ENCODE results near the gene CTTN. TPM values are rescaled to one million over a fixed set of nuclear protein-coding genes. Genes with fewer than 3 reads are reported as not detected.
"Not testable (repeated sequence)": the region's sequence is repeated elsewhere in the genome, so short reads cannot be mapped to it uniquely, and the experiment has no call there.

The CTTN gene
- total and polyA plus RNA-seq, 2 experiments from 2014 or later = 249 to 268 TPM

DNA sequence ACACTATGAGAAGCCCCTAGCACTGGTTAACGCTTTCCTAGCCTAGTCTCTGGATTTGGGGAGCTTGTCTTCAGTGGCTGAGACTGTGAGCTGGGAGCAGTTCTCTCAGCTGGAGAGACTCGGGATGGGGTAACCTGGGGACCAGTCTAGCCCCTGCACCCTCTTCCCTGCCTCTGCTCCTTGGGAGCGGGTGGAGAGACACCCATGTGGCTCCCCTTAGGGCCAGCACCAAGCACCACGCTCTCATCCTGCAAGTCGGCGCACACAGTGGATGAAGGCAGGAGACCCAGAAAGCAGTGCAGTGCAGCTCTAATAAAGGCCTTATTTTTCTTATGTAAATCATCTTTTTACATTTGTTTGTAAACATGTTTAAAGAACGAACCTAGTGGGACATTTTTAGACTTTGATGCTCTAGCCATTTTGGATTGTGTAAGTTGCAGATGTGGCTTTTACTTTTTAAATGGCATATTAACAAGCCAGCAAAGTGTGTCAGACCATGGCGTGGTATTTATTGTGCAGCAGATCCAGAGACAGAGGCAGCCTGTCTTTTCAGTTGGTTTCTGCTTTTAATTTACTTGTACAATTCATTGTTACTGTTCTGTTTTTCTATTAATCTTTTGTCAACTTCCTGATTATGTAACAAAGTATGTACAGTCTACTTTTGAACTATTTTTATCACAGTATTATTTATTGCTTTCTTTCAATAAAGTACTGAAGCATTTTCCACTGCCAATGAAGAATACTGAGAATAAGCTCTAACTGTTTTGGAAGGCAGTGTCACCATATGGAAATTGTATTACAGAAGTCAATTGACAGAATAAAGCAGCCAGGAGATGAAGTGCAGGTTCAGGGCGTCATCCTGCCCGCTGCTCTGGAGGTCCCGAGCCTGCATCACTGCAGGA is 14.4 kb upstream of the CTTN start:
- DNase-seq = no peak
- Histone ChIP-seq H3K9me2 (ENCODE audit: insufficient read depth) (no peaks in the 10 kb centered on the region), H4K20me1 (ENCODE audit: insufficient read depth) (no peaks in the 10 kb centered on the region), H3K36me3 (ENCODE audit: low read depth) (peaks cover 3% of the 10 kb centered on the region; the same call in 1 of the 2 replicates), H3K27me3 (replicated peaks; ENCODE audit: insufficient read depth) (no peaks in the 10 kb centered on the region), H3K4me1 (ENCODE audit: insufficient read depth) (peaks cover 21% of the 10 kb centered on the region), H3K9me3 (ENCODE audit: low read depth) (no peaks in the 10 kb centered on the region), H3K79me2 (ENCODE audit: insufficient read depth) (peaks cover 25% of the 10 kb centered on the region; the same call in 1 of the 2 replicates), H3K4me3 (no peak overlapping the region), H3K27ac (no peak overlapping the region), H2AFZ (no peak overlapping the region), H3K4me2 (ENCODE audit: unreplicated experiment) (no peak overlapping the region), H3F3A (ENCODE audit: insufficient read depth) (peaks cover 26% of the 10 kb centered on the region), H3K9ac (no peak overlapping the region)
- 74 to 81% methylated on average over 11 of the region's 11 CpGs for WGBS, 2 experiments (ENCODE audit: low coverage in 1 of 2, low lambda C conversion rate in 2 of 2, missing lambda C conversion rate in 2 of 2)
- no peak for TF ChIP-seq EZH2 (IDR thresholded peaks at IDR 0.05; ENCODE audit: insufficient read depth, poor library complexity, severe bottlenecking)
- no peak for TF ChIP-seq EZH2phosphoT487 (IDR thresholded peaks at IDR 0.05; ENCODE audit: insufficient read depth, low read depth)
- in situ Hi-C loops (cut with MboI) = no loop called here

DNA sequence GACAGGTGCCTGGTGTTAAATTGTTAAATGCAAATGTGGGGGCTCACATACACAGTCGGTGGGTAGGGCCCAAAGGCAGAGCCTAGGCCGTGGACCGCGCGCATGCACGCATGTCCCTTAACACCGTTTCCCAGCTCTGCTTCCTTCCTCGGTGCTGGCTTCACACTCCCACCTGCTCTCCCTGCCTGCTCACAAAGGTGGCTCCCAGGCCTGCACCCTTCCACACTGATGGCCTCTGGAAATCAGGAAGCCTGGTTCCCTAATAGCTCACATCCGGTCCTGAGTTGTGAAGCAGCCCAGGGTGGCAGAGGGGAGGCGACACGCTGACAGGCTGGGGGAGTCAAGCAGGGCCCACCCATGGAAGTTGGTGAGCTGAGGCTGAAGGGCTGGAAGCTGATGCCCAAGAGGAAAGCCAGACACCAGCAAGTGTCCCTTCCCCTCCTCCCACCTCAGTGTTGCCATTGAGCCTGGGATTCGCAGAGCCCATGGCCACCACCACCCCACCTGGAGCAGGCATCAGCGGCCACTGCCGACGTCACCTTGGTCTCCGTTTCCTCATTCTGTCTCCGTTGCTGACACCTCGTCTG is 13.7 kb upstream of the CTTN start:
- DNase-seq = no peak
- H3K36me3 ChIP-seq (ENCODE audit: low read depth) = no peaks in the 10 kb centered on the region; the same call in 1 of the 2 replicates
- no peaks in the 10 kb centered on the region for H3K9me2 ChIP-seq (ENCODE audit: insufficient read depth)
- WGBS, 2 experiments (ENCODE audit: low coverage in 1 of 2, low lambda C conversion rate in 2 of 2, missing lambda C conversion rate in 2 of 2) = 92 to 93% methylated on average over 18 of the region's 18 CpGs
- in situ Hi-C loops (cut with MboI) = no loop called here
- no peak overlapping the region for H3K4me2 ChIP-seq (ENCODE audit: unreplicated experiment)
- no peaks in the 10 kb centered on the region for H3K27me3 ChIP-seq (replicated peaks; ENCODE audit: insufficient read depth)
- H3F3A ChIP-seq (ENCODE audit: insufficient read depth) = peaks cover 26% of the 10 kb centered on the region
- H3K9me3 ChIP-seq (ENCODE audit: low read depth) = no peaks in the 10 kb centered on the region
- H3K27ac ChIP-seq = no peak overlapping the region
- peaks cover 21% of the 10 kb centered on the region for H3K4me1 ChIP-seq (ENCODE audit: insufficient read depth)
- H3K9ac ChIP-seq = no peak overlapping the region
- H2AFZ ChIP-seq = no peak overlapping the region
- H3K79me2 ChIP-seq (ENCODE audit: insufficient read depth) = peaks cover 25% of the 10 kb centered on the region; the same call in 1 of the 2 replicates
- TF ChIP-seq EZH2 (IDR thresholded peaks at IDR 0.05; ENCODE audit: insufficient read depth, poor library complexity, severe bottlenecking) (no peak), EZH2phosphoT487 (IDR thresholded peaks at IDR 0.05; ENCODE audit: insufficient read depth, low read depth) (no peak)
- no peak overlapping the region for H3K4me3 ChIP-seq
- no peaks in the 10 kb centered on the region for H4K20me1 ChIP-seq (ENCODE audit: insufficient read depth)

DNA sequence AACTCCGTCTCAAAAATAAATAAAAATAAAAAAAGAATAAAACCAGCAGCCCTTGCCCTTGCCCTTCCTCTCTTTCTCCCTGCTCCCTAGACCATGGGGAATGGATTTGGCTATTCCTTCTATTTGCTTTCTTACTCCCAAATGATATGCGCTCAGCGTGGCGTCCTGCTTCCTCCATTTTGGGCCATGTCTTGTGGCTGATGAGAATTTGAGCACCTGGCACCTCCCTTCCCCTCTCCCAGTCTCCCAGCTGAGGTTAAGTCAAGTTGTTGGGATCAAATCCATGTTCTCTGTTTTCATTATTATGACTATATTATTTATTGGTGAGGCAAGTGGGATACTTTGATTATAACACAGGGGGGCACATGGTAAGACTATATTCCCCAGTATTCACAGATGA is 10.8 kb upstream of the CTTN start:
- H3K79me2 ChIP-seq (ENCODE audit: insufficient read depth) = peaks cover 29% of the 10 kb centered on the region; the same call in 1 of the 2 replicates
- H3K9me3 ChIP-seq (ENCODE audit: low read depth) = no peaks in the 10 kb centered on the region
- H3K9me2 ChIP-seq (ENCODE audit: insufficient read depth) = no peaks in the 10 kb centered on the region
- 99 to 100% methylated on average over 4 of the region's 4 CpGs for WGBS, 2 experiments (ENCODE audit: low coverage in 1 of 2, low lambda C conversion rate in 2 of 2, missing lambda C conversion rate in 2 of 2)
- H3K27me3 ChIP-seq (replicated peaks; ENCODE audit: insufficient read depth) = no peaks in the 10 kb centered on the region
- DNase-seq = no peak
- in situ Hi-C loops (cut with MboI) = no loop called here
- no peaks in the 10 kb centered on the region for H3K36me3 ChIP-seq (ENCODE audit: low read depth)
- H3F3A ChIP-seq (ENCODE audit: insufficient read depth) = peaks cover 12% of the 10 kb centered on the region; the same call in 1 of the 2 replicates
- H3K9ac ChIP-seq = no peak overlapping the region
- H3K27ac ChIP-seq = no peak overlapping the region
- H3K4me1 ChIP-seq (ENCODE audit: insufficient read depth) = peaks cover 8% of the 10 kb centered on the region
- no peak overlapping the region for H3K4me3 ChIP-seq
- H3K4me2 ChIP-seq (ENCODE audit: unreplicated experiment) = no peak overlapping the region
- H2AFZ ChIP-seq = no peak overlapping the region
- TF ChIP-seq EZH2 (IDR thresholded peaks at IDR 0.05; ENCODE audit: insufficient read depth, poor library complexity, severe bottlenecking) (no peak), EZH2phosphoT487 (IDR thresholded peaks at IDR 0.05; ENCODE audit: insufficient read depth, low read depth) (no peak)
- H4K20me1 ChIP-seq (ENCODE audit: insufficient read depth) = no peaks in the 10 kb centered on the region

DNA sequence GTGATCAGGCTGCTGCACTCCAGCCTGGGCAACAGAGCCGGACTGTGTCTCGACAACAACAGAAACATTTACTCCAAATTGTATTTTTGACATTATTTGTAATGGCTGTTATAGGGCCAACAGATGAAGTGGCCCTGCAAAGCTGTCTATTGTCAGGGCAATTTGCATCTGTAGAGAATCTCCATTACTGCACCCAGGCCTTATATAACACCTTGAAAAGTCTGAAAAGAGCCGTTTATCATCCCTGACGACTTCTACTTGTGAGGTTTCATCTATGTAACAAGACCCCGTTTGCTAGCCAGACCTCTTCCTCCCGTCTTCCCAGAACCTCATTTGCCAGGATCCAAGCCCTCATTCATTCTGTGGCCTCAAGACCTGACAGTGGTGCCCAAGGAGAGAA is 9.1 kb upstream of the CTTN start:
- no peaks in the 10 kb centered on the region for H3K27me3 ChIP-seq (replicated peaks; ENCODE audit: insufficient read depth)
- no peaks in the 10 kb centered on the region for H3K9me3 ChIP-seq (ENCODE audit: low read depth)
- H3K36me3 ChIP-seq (ENCODE audit: low read depth) = no peaks in the 10 kb centered on the region
- no peaks in the 10 kb centered on the region for H3K9me2 ChIP-seq (ENCODE audit: insufficient read depth)
- no peaks in the 10 kb centered on the region for H3K4me1 ChIP-seq (ENCODE audit: insufficient read depth)
- 83 to 89% methylated on average over 6 of the region's 6 CpGs for WGBS, 2 experiments (ENCODE audit: low coverage in 1 of 2, low lambda C conversion rate in 2 of 2, missing lambda C conversion rate in 2 of 2)
- DNase-seq = no peak
- TF ChIP-seq EZH2phosphoT487 (IDR thresholded peaks at IDR 0.05; ENCODE audit: insufficient read depth, low read depth) (no peak), EZH2 (IDR thresholded peaks at IDR 0.05; ENCODE audit: insufficient read depth, poor library complexity, severe bottlenecking) (no peak)
- no peaks in the 10 kb centered on the region for H4K20me1 ChIP-seq (ENCODE audit: insufficient read depth)
- H3K4me3 ChIP-seq = no peak overlapping the region
- no peak overlapping the region for H3K27ac ChIP-seq
- H3K4me2 ChIP-seq (ENCODE audit: unreplicated experiment) = no peak overlapping the region
- no peak overlapping the region for H2AFZ ChIP-seq
- peaks cover 41% of the 10 kb centered on the region for H3K79me2 ChIP-seq (ENCODE audit: insufficient read depth)
- no peaks in the 10 kb centered on the region; the same call in 1 of the 2 replicates for H3F3A ChIP-seq (ENCODE audit: insufficient read depth)
- H3K9ac ChIP-seq = no peak overlapping the region
- in situ Hi-C loops (cut with MboI) = no loop called here

DNA sequence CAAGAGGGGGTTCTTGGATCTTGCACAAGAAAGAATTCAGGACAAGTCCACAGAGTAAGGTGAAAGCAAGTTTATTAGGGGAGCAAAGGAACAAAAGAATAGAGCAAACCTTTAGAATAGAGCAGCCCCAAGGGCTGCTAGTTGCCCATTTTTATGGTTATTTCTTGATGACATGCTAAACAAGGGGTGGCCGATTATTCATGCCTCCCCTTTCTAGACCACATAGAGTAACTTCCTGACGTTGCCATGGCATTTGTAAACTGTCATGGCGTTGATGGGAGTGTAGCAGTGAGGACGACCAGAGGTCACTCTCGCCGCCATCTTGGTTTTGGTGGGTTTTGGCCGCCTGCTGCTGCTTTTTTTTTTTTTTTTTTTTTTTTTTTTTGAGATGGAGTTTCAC is 7.4 kb upstream of the CTTN start:
- H3K4me2 ChIP-seq (ENCODE audit: unreplicated experiment); H3K27ac ChIP-seq; H3K9me2 ChIP-seq (ENCODE audit: insufficient read depth); H3K9me3 ChIP-seq (ENCODE audit: low read depth); in situ Hi-C loops (cut with MboI); H3K27me3 ChIP-seq (replicated peaks; ENCODE audit: insufficient read depth); H3K36me3 ChIP-seq (ENCODE audit: low read depth); H4K20me1 ChIP-seq (ENCODE audit: insufficient read depth); H3F3A ChIP-seq (ENCODE audit: insufficient read depth); H3K9ac ChIP-seq; H3K4me1 ChIP-seq (ENCODE audit: insufficient read depth); H2AFZ ChIP-seq; H3K4me3 ChIP-seq; DNase-seq: not testable (repeated sequence)
- 98% methylated on average over 7 of the region's 7 CpGs for WGBS, 2 experiments (ENCODE audit: low coverage in 1 of 2, low lambda C conversion rate in 2 of 2, missing lambda C conversion rate in 2 of 2)
- peaks cover 52% of the 10 kb centered on the region for H3K79me2 ChIP-seq (ENCODE audit: insufficient read depth)
